ENCODE data around the gene ASGR1.

The ASGR1 gene, protein sequence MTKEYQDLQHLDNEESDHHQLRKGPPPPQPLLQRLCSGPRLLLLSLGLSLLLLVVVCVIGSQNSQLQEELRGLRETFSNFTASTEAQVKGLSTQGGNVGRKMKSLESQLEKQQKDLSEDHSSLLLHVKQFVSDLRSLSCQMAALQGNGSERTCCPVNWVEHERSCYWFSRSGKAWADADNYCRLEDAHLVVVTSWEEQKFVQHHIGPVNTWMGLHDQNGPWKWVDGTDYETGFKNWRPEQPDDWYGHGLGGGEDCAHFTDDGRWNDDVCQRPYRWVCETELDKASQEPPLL

DNA sequence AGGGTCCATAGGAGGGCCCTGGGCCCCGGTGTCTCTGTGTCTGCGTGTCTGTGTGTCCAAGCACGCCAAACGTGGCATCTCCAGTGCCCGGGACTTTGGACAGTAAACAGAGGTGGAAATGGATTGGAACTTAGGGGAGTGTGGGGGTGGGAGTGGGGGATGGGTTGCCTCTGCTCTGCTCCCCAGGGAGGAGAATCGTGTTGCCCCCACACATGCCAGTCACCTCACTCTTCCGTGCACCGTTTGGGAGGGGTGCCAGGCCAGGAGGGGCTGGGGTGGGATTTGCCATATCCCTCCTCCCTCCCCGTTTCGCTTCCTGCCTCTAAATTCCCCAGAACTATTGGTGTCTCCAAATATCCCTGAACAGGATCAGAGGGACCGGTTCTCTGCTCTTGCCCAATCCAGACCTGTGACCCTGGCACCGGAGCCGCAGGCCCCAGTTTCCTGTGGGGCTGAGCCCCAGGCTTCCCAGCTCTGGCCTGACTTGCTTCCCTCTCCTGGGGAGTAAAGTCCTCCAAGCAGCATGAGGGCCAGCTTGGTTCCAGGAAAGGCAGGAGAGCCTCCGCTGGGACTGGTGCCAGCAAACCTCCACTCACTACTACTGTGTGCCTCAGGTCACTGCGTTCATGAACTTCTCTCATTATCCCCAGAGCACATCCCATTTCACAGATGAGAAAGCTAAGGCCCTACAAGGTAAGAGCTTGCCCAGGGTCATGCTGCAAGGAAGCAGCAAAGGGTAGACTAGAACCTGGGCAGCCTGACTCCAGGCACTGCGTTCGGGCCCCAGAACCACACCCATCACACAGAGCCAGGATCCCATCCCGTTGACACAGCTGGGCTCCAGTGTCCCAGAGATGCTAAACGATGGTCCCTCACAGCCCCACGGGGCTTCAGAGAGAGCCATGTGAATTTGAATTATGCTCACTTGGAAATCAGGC is at the start of gene ASGR1:
ASGR1 (minus strand) TSS at position 54 of the 938 bp plus-strand sequence. CDS start 807 bp downstream, outside the sequence.
- no peak within 1 kb of the TSS for H3K4me3 ChIP-seq (ENCODE audit: low read depth, low read length)
- DNase-seq (ENCODE audit: low read depth), result no peak
- TF ChIP-seq, protein P1, sequence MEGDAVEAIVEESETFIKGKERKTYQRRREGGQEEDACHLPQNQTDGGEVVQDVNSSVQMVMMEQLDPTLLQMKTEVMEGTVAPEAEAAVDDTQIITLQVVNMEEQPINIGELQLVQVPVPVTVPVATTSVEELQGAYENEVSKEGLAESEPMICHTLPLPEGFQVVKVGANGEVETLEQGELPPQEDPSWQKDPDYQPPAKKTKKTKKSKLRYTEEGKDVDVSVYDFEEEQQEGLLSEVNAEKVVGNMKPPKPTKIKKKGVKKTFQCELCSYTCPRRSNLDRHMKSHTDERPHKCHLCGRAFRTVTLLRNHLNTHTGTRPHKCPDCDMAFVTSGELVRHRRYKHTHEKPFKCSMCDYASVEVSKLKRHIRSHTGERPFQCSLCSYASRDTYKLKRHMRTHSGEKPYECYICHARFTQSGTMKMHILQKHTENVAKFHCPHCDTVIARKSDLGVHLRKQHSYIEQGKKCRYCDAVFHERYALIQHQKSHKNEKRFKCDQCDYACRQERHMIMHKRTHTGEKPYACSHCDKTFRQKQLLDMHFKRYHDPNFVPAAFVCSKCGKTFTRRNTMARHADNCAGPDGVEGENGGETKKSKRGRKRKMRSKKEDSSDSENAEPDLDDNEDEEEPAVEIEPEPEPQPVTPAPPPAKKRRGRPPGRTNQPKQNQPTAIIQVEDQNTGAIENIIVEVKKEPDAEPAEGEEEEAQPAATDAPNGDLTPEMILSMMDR (IDR thresholded peaks at IDR 0.05; ENCODE audit: control insufficient read depth, extremely low read depth, insufficient read depth), result no peak

GRCh38 chr17:7228920-7229319 is 49.8 kb upstream of the ASGR1 start:
- TF ChIP-seq, protein P1 (IDR thresholded peaks at IDR 0.05; ENCODE audit: control insufficient read depth, extremely low read depth, insufficient read depth), result no peak
- DNase-seq (ENCODE audit: low read depth), result no peak
- H3K4me3 ChIP-seq (ENCODE audit: low read depth, low read length), result no peak overlapping the region

GRCh38 chr17:7226721-7227710 is 47.8 kb upstream of the ASGR1 start:
- H3K4me3 ChIP-seq (ENCODE audit: low read depth, low read length), result no peak overlapping the region
- TF ChIP-seq, protein P1 (IDR thresholded peaks at IDR 0.05; ENCODE audit: control insufficient read depth, extremely low read depth, insufficient read depth), result no peak
- DNase-seq (ENCODE audit: low read depth), result no peak

DNA sequence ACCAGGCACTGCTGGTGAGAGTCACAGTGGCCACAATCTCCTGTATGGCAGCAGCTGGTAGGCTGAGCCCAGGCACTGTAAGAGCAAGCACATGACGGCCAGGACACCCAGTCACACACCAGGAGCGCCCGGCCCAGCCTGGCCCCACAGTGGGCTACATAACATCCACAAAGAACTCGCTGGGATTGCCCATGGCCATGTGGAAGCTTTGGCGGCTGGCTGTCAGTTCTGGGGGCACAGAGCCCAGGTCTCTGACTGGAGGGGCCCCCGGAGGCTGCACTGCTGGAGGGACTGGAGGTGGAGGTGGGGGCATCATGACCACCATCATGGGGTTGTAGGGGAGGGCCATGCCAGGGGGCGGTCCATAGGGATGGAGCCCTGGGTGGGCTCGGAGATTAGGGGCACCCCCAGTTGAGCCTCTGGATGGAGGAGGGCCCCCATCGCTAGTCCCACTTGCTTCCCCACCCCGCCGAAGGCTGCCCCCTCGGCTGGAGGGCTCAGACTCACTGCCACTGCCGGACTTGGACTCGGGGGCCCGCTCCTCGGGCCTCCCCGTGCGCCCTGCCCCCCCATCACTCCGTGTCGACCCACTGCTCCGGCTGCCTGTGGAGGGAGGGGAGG is 46.7 kb upstream of the ASGR1 start:
- TF ChIP-seq, protein P1 (IDR thresholded peaks at IDR 0.05; ENCODE audit: control insufficient read depth, extremely low read depth, insufficient read depth), result no peak
- H3K4me3 ChIP-seq (ENCODE audit: low read depth, low read length), result no peak overlapping the region
- DNase-seq (ENCODE audit: low read depth), result no peak

DNA sequence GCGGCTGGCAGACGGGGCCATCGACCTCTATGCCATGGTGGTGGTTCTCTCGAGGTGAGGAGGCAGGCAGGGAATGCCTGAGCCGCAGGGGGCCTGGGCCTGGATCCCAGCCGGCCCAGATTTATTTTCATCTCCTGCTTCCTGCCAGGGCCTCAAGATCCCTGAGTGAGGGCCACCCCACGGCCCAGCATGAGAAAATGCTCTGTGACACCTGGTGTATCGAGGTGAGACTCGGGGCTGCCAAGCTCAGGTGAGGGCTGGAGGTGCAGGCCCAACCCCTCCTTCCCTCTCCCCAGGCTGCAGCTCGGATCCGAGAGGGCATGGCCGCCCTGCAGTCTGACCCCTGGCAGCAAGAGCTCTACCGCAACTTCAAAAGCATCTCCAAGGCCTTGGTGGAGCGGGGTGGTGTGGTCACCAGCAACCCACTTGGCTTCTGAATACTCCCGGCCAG is 45.5 kb upstream of the ASGR1 start:
- no peak for DNase-seq (ENCODE audit: low read depth)
- TF ChIP-seq, protein P1 (IDR thresholded peaks at IDR 0.05; ENCODE audit: control insufficient read depth, extremely low read depth, insufficient read depth), result no peak
- no peak overlapping the region for H3K4me3 ChIP-seq (ENCODE audit: low read depth, low read length)

DNA sequence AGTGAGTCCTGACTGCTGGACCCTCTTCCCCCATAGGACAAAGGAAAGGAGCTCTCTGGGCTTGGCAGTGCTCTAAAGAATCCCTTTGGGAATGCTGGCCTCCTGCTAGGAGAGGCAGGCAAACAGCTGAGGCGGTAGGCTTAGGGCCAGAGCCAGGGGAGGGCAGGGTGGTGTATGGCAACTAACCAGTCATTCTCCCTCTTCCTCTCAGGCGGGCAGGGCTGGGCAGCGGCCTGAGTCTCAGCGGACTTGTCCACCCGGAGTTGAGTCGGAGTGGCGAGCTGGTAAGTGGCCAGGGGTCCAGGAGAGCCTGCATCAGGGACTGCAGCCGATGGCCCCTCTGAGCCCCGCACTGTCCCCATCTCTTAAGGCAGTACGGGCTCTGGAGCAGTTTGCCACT is 44.9 kb upstream of the ASGR1 start:
- no peak overlapping the region for H3K4me3 ChIP-seq (ENCODE audit: low read depth, low read length)
- no peak for DNase-seq (ENCODE audit: low read depth)
- TF ChIP-seq, protein P1 (IDR thresholded peaks at IDR 0.05; ENCODE audit: control insufficient read depth, extremely low read depth, insufficient read depth), result no peak

All from LNCaP clone FGC (cell line).